ENCODE data around the gene ISOC2.

Gene ISOC2

DNA sequence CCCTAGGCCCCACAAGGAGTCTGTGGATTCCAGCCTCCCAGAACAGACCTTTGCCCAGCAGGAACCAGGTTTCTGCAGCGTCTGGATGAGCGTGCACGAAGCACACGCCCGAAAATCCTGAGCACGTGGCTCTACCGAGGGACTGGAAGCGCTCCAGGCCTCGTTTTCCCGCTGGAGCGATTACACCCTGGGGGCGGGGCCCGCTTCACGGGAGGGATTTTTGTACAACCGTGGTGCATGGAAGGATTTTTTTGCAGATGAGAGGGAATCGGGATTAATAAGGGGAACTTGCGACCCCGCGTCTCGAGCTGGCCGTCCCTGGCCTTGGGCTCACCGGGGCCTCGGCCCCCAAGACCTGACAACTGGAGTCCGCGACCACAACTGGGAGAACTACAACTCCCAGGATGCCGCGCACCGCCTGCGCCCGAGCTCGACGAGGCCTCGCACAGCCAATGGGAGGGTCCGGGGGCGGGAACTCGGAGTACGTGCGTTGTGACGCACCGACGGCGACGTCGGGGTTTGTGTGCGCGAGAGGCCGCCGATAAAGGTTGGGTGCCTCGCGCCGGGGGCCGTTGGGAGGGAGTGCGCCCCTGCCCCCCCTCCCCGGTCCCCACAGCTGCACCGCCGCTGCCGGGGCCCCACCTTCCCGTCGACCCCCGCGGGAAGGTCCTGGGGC, 14.8 kb upstream of the ISOC2 start, which contains the start of gene ZNF628:
TSS of gene ZNF628 (plus strand) at position 518 of the 676 bp plus-strand sequence. CDS start 3,294 bp downstream, outside the sequence.
- Histone ChIP-seq H3K9me3 (ENCODE audit: control insufficient read depth, low read length) (no peaks in the 10 kb centered on the region), H3K36me3 (ENCODE audit: control insufficient read depth, insufficient read depth, low read length) (peaks cover 5% of the 10 kb centered on the region), H3K4me3 (ENCODE audit: insufficient read depth, low read depth, low read length, poor library complexity, severe bottlenecking) (peak within 1 kb of the TSS; percentile 58), H3K27me3 (replicated peaks; ENCODE audit: control insufficient read depth, insufficient read depth, low read length, poor library complexity, severe bottlenecking) (no peaks in the 10 kb centered on the region), H3K27ac (ENCODE audit: insufficient read depth, low read length, poor library complexity, severe bottlenecking) (peak within 1 kb of the TSS; percentile 86), H3K4me1 (ENCODE audit: control insufficient read depth, insufficient read depth, low read length, poor library complexity, severe bottlenecking) (peaks cover 12% of the 10 kb centered on the region)
- peak; percentile 90 to 96 (median 95) for DNase-seq

DNA sequence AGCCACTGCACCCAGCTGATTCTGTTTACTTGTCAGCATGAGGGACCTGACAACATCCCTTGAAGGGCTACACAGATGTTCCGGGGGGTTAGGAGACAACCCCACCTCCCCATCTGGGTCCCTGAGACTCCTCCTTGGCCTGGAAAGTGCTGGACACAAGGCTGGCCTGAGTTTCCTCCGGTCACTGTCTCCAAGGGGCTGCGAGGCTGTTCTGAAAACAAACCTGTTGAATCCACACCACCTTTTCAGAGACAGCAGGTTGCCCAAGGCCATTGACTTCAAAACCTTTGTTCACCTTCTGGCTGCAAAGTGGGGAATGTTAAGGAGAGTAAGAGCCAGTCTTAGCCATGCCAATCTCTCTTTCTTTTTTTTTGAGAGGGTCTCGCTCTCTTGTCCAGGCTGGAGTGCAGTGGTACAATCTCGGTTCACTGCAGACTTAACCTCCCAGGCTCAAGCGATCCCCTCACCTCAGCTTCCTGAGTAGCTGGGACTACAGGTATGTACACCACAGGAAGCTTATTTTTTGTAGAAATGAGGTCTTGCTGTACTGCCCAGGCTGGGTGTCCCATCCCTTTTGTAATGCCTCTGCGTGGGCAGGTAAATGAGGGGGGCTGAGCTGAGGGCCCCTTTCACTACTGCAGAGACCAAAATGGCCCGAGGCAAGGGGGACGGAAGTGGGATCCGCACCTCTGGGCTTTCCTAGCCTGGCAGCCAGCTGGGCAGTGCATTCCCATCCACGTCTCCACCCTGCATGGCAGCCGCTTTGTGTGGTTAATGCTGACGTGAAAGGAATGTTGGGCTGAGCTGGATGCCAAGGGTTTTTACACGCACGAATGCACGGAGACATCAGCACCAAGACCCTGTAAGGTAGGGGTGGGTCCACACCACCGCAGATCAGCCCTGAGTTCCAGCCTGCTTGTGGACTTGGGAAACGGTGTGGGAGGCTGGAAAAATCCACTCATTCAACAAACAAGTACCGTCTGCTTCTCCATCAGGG, 13.1 kb upstream of the ISOC2 start:
- no peak overlapping the region for H3K4me3 ChIP-seq (ENCODE audit: insufficient read depth, low read depth, low read length, poor library complexity, severe bottlenecking)
- H3K27me3 ChIP-seq (replicated peaks; ENCODE audit: control insufficient read depth, insufficient read depth, low read length, poor library complexity, severe bottlenecking) = no peaks in the 10 kb centered on the region
- no peaks in the 10 kb centered on the region for H3K9me3 ChIP-seq (ENCODE audit: control insufficient read depth, low read length)
- no peaks in the 10 kb centered on the region for H3K36me3 ChIP-seq (ENCODE audit: control insufficient read depth, insufficient read depth, low read length)
- peaks cover 12% of the 10 kb centered on the region for H3K4me1 ChIP-seq (ENCODE audit: control insufficient read depth, insufficient read depth, low read length, poor library complexity, severe bottlenecking)
- DNase-seq = no peak
- no peak overlapping the region for H3K27ac ChIP-seq (ENCODE audit: insufficient read depth, low read length, poor library complexity, severe bottlenecking)

DNA sequence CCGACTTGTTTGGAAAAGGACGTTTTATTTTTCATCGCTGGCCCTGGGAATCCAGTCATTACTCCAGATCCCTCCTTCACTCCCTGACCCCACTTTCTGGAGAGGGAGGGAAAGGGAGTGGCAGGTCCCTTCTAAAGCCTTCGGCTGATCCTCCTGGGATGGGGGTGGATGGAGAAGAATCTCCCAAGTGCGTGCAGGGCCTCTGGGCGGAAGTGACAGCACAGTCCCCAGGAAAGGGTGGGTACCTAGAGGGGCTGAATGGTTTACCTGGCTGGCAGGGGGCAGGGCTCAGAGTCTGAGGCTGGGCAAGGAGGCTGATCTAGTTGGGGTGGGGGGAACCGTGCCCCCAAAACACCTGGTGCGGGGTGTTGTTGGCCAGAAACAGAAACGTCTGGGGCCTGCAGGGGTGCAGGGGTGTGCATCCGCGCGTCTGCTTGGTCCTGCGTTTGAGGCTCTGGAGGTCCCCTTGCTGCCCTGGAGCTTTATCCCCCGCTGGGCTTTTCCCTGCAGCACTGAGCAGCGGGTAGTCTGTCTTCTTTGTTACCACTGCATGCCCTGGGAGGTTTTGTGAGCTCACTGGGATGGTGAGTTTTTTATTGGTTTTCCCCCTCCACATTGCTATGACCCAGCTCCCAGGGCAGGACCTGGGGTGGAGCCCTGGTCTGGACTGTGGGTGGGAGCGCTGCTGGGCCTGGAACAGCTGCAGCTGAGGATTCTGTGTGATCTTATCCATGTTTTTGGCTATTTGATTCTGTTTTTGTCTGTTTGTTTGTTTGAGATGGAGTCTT, 12.0 kb upstream of the ISOC2 start:
- Histone ChIP-seq H3K4me1 (ENCODE audit: control insufficient read depth, insufficient read depth, low read length, poor library complexity, severe bottlenecking) (peaks cover 12% of the 10 kb centered on the region), H3K27ac (ENCODE audit: insufficient read depth, low read length, poor library complexity, severe bottlenecking) (no peak overlapping the region), H3K27me3 (replicated peaks; ENCODE audit: control insufficient read depth, insufficient read depth, low read length, poor library complexity, severe bottlenecking) (no peaks in the 10 kb centered on the region), H3K36me3 (ENCODE audit: control insufficient read depth, insufficient read depth, low read length) (no peaks in the 10 kb centered on the region), H3K4me3 (ENCODE audit: insufficient read depth, low read depth, low read length, poor library complexity, severe bottlenecking) (no peak overlapping the region), H3K9me3 (ENCODE audit: control insufficient read depth, low read length) (no peaks in the 10 kb centered on the region)
- no peak for DNase-seq

DNA sequence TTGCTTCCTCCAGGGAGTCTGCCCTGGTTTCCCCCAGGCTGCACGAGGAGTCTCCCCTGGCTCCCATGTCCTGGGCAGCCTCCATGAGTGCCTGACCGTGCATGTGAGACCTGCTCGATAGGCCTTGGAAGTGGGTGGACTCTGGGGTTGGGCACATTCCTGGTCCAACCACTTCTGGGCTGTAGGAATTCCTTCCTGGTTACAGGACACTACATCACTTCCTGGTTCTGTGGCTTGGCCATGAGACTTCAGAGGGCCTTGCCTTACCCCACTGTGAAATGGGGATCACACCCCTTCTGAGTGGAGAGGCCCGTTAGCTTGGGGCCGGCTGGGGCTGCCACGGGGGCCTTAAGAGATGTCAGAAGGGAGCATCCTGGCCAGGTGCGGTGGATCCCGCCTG, 11.0 kb upstream of the ISOC2 start:
- Histone ChIP-seq H3K27me3 (replicated peaks; ENCODE audit: control insufficient read depth, insufficient read depth, low read length, poor library complexity, severe bottlenecking) (no peaks in the 10 kb centered on the region), H3K4me3 (ENCODE audit: insufficient read depth, low read depth, low read length, poor library complexity, severe bottlenecking) (no peak overlapping the region), H3K4me1 (ENCODE audit: control insufficient read depth, insufficient read depth, low read length, poor library complexity, severe bottlenecking) (peaks cover 13% of the 10 kb centered on the region), H3K9me3 (ENCODE audit: control insufficient read depth, low read length) (no peaks in the 10 kb centered on the region), H3K36me3 (ENCODE audit: control insufficient read depth, insufficient read depth, low read length) (no peaks in the 10 kb centered on the region), H3K27ac (ENCODE audit: insufficient read depth, low read length, poor library complexity, severe bottlenecking) (no peak overlapping the region)
- no peak for DNase-seq

DNA sequence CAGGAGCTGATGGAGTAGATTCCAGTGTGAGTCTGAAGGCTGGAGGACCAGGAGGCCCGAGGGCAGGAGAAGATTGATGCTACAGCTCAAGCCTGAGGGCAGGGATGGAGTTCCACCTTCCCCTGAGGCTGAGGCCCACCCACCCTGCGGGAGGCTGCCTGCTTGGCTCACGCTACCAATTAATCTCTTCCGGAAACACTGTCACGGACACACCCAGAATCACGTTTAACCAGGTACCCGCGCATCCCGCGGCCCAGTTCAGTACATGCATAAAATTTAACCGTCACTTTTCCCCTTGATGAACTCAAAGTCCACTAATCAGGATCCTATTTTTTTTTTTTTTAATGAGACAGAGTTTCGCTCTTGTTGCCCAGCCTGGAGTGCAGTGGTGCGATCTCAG, 9.8 kb upstream of the ISOC2 start:
- Histone ChIP-seq H3K27me3 (replicated peaks; ENCODE audit: control insufficient read depth, insufficient read depth, low read length, poor library complexity, severe bottlenecking) (no peaks in the 10 kb centered on the region), H3K4me1 (ENCODE audit: control insufficient read depth, insufficient read depth, low read length, poor library complexity, severe bottlenecking) (peaks cover 9% of the 10 kb centered on the region)
- DNase-seq = no peak

DNA sequence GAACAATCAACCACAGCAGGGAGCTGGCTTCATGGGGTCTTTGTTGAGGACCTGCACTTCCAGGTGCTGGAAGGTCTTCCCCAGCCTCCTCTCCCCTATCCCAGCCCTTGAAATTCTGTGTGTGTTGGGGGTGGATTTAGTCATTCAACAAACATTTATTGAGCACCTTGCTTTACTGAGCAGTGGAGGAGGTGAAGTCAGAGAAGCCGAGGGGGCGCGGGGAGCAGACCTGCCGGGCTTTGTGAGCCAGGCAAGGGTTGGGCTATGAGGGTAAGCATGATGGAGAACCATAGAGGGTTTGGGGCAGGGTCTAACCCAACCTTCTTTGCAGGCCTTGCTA, 6.6 kb upstream of the ISOC2 start:
- peaks cover 5% of the 10 kb centered on the region for H3K4me1 ChIP-seq (ENCODE audit: control insufficient read depth, insufficient read depth, low read length, poor library complexity, severe bottlenecking)
- H3K27me3 ChIP-seq (replicated peaks; ENCODE audit: control insufficient read depth, insufficient read depth, low read length, poor library complexity, severe bottlenecking) = no peaks in the 10 kb centered on the region
- no peak for DNase-seq
- H3K9me3 ChIP-seq (ENCODE audit: control insufficient read depth, low read length) = no peaks in the 10 kb centered on the region
- H3K36me3 ChIP-seq (ENCODE audit: control insufficient read depth, insufficient read depth, low read length) = no peaks in the 10 kb centered on the region
- H3K4me3 ChIP-seq (ENCODE audit: insufficient read depth, low read depth, low read length, poor library complexity, severe bottlenecking) = no peak overlapping the region
- H3K27ac ChIP-seq (ENCODE audit: insufficient read depth, low read length, poor library complexity, severe bottlenecking) = no peak overlapping the region

More for the DNA sequence above, 9.8 kb upstream of the ISOC2 start:
- H3K9me3 ChIP-seq (ENCODE audit: control insufficient read depth, low read length) = no peaks in the 10 kb centered on the region
- H3K4me3 ChIP-seq (ENCODE audit: insufficient read depth, low read depth, low read length, poor library complexity, severe bottlenecking) = no peak overlapping the region
- H3K36me3 ChIP-seq (ENCODE audit: control insufficient read depth, insufficient read depth, low read length) = no peaks in the 10 kb centered on the region
- no peak overlapping the region for H3K27ac ChIP-seq (ENCODE audit: insufficient read depth, low read length, poor library complexity, severe bottlenecking)

DNA sequence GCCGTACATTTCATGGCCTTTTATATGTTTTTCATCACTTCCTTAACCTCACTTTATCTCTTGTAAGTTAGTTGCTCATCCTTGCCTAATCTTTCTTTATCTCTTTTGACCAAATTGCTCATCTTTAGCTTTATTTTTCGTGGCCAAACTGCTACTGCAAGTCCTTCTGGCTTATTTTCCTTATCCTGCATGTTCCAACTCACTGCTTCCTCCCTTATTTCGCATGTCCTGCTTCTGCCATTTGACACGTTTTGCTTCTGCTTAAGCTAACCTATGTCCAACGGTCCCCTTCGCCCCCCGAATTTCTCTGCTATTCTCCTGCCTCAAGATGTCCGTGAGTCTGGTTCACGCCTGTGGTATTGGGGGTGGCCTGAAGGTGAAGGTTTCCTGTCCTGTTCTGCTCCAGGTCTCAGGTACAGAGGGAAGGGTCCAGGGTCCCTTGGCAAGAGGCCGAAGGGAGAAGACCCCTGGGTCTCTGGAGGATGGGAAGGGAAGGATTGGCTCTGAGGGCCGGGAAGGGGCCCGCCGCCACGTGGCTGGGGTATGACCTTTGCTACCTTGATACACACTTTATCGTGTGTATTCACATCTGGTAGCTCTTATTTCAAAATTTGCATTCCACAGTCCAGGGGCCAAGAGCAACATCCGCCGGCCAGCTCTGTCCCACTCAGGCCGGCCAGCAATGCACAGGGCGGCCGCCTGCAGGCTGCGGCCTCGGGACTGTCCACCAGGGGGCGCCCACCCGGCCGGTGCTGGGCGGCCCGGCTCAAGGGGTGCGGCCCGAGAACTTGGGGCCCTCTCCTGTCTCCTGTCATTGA, 6.0 kb upstream of the ISOC2 start:
- DNase-seq = peak in 2 of 3 donors; percentile 50 to 64
- peaks cover 5% of the 10 kb centered on the region for H3K4me1 ChIP-seq (ENCODE audit: control insufficient read depth, insufficient read depth, low read length, poor library complexity, severe bottlenecking)
- H3K27me3 ChIP-seq (replicated peaks; ENCODE audit: control insufficient read depth, insufficient read depth, low read length, poor library complexity, severe bottlenecking) = no peaks in the 10 kb centered on the region
- H3K9me3 ChIP-seq (ENCODE audit: control insufficient read depth, low read length) = no peaks in the 10 kb centered on the region
- H3K36me3 ChIP-seq (ENCODE audit: control insufficient read depth, insufficient read depth, low read length) = no peaks in the 10 kb centered on the region
- H3K27ac ChIP-seq (ENCODE audit: insufficient read depth, low read length, poor library complexity, severe bottlenecking) = no peak overlapping the region
- H3K4me3 ChIP-seq (ENCODE audit: insufficient read depth, low read depth, low read length, poor library complexity, severe bottlenecking) = no peak overlapping the region

DNA sequence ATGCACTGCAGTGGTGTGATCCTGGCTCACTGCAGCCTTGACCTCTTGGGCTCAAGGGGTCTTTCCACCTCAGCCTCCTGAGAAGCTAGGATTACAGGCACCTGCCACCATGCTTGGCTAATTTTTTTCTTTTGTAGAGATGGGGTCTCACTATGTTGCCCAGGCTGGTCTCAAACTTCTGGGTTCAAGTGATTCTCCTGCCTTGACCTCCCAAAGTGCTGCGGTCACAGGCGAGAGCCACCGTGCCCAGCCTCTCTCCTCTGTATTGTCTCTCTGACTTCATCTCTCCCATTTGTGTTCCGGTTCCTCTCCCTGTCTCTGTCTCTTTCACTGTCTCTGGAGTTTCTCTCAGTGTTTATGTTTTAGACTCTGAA, 4.8 kb upstream of the ISOC2 start:
- no peak overlapping the region for H3K27ac ChIP-seq (ENCODE audit: insufficient read depth, low read length, poor library complexity, severe bottlenecking)
- H3K9me3 ChIP-seq (ENCODE audit: control insufficient read depth, low read length) = no peaks in the 10 kb centered on the region
- H3K4me1 ChIP-seq (ENCODE audit: control insufficient read depth, insufficient read depth, low read length, poor library complexity, severe bottlenecking) = peaks cover 11% of the 10 kb centered on the region
- no peak for DNase-seq
- H3K36me3 ChIP-seq (ENCODE audit: control insufficient read depth, insufficient read depth, low read length) = no peaks in the 10 kb centered on the region
- H3K27me3 ChIP-seq (replicated peaks; ENCODE audit: control insufficient read depth, insufficient read depth, low read length, poor library complexity, severe bottlenecking) = no peaks in the 10 kb centered on the region
- H3K4me3 ChIP-seq (ENCODE audit: insufficient read depth, low read depth, low read length, poor library complexity, severe bottlenecking) = no peak overlapping the region

DNA sequence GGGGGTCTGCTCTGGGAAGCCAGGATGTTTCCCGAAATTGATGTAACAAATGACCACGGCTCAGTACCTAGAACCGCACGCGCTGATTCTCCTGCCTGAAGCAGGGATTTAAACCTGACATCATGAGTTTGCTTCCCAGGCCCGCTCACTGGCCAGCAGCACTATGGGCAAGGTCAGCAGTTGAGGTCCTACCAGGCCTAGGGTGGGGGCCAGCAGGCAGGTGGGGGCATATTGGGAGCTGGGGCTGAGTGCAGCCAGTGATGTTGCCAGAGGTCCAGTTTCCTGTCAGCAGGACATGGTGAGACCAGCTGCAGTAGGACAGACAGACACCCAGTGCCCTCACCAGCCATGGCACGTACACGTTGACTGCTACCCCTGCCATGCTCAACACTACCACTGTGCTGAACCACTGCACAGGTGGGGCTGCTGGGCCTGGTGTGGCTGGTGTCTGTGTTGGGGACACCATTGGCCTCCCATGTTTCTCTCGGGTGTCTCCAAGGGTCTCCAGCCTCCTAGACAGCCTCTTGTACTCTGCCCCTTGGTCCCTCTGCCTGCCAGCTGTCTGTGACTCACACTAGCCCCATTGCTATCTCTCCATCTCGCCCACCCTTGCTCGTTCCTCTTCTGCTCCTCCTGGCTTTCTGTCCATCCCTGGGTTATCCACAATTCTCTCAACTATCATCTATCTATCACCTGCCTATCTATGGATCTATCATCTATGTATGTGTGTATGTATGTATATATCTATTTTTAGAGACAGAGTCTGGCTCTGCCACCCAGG, 4.2 kb upstream of the ISOC2 start:
- Histone ChIP-seq H3K4me1 (ENCODE audit: control insufficient read depth, insufficient read depth, low read length, poor library complexity, severe bottlenecking) (peaks cover 17% of the 10 kb centered on the region), H3K36me3 (ENCODE audit: control insufficient read depth, insufficient read depth, low read length) (no peaks in the 10 kb centered on the region), H3K9me3 (ENCODE audit: control insufficient read depth, low read length) (no peaks in the 10 kb centered on the region), H3K27ac (ENCODE audit: insufficient read depth, low read length, poor library complexity, severe bottlenecking) (no peak overlapping the region), H3K4me3 (ENCODE audit: insufficient read depth, low read depth, low read length, poor library complexity, severe bottlenecking) (no peak overlapping the region), H3K27me3 (replicated peaks; ENCODE audit: control insufficient read depth, insufficient read depth, low read length, poor library complexity, severe bottlenecking) (no peaks in the 10 kb centered on the region)
- no peak for DNase-seq
